Esophagus squamous epithelium (tissue), 5 donors: Measurements from ENCODE around the gene NCOA7. TPM values are rescaled to one million over a fixed set of nuclear protein-coding genes. Genes with fewer than 3 reads are reported as not detected.

Experiments used
- DNase-seq: peaks from one replicate; lab custom pipeline; 2025; lab: John Stamatoyannopoulos, UW
- H3K27ac ChIP-seq, 4 donors: fragments of 200-600 bp; sonication (generic); one replicate each; pipeline ENCODE4 v1.5.1; 2016 to 2019; ENCODE audit warnings: mild to moderate bottlenecking in 1 of 4
- H3K27me3 ChIP-seq, 4 donors: fragments of 200-600 bp; sonication (generic); 1 replicate in 3 of 4; 2 replicates in 1 of 4; pipeline versions ENCODE4 v1.5.1 to v1.6.0; 2017 to 2021; ENCODE audit warnings: antibody characterized with exemption in 1 of 4
- H3K36me3 ChIP-seq, 3 donors: fragments of 200-600 bp; sonication (generic); one replicate each; pipeline ENCODE4 v1.5.1; 2016 to 2019
- H3K4me1 ChIP-seq, 3 donors: fragments of 200-600 bp; sonication (generic); one replicate each; pipeline ENCODE4 v1.5.1; 2017 to 2019
- H3K4me3 ChIP-seq, 4 donors: fragments of 200-600 bp; sonication (generic); 1 replicate in 3 of 4; 2 replicates in 1 of 4; pipeline ENCODE4 v1.5.1; 2016 to 2019; ENCODE audit warnings: mild to moderate bottlenecking in 2 of 4, moderate library complexity in 1 of 4
- H3K9me3 ChIP-seq, 3 donors: fragments of 200-600 bp; sonication (generic); one replicate each; pipeline ENCODE4 v1.5.1; 2016 to 2019
- CTCF ChIP-seq, 6 experiments: fragments of 450-650 bp in 4 of 6; fragments of 200-600 bp in 2 of 6; sonication (generic) in 2 of 6; IDR thresholded peaks; one replicate each; pipeline ENCODE4 v1.5.1; 2016 to 2019; ENCODE audit warnings: antibody characterized with exemption in 6 of 6, mild to moderate bottlenecking in 4 of 6, moderate library complexity in 4 of 6
- POLR2A ChIP-seq, 4 donors: fragments of 450-650 bp; IDR thresholded peaks; one replicate each; pipeline ENCODE4 v1.6.1; 2017; ENCODE audit warnings: antibody characterized with exemption in 4 of 4, mild to moderate bottlenecking in 4 of 4, moderate library complexity in 3 of 4
- WGBS, 2 donors: methylation state at CpG; one replicate each; pipeline ENCODE4 v1.1.5; 2018; 5-methylcytosine and 5-hydroxymethylcytosine counted together
- intact Hi-C: fragments of 100-400 bp; cut with DNase I; formaldehyde crosslinking; loops from one replicate; pipeline ENCODE4 v1.15.0; 2022
- total RNA-seq, 4 donors: library from RNA; depleted of rRNA; stranded (reverse); fragments of >200 nt; gene quantifications; one replicate each; pipeline ENCODE4 v1.1.0, GENCODE V29; 2016
- donor health status: DM: yes; HTN: yes; CAD: no.

The NCOA7 gene
- total RNA-seq, 4 donors from 2014 or later: 30.9 to 85.1 (median 45.8) TPM

DNA sequence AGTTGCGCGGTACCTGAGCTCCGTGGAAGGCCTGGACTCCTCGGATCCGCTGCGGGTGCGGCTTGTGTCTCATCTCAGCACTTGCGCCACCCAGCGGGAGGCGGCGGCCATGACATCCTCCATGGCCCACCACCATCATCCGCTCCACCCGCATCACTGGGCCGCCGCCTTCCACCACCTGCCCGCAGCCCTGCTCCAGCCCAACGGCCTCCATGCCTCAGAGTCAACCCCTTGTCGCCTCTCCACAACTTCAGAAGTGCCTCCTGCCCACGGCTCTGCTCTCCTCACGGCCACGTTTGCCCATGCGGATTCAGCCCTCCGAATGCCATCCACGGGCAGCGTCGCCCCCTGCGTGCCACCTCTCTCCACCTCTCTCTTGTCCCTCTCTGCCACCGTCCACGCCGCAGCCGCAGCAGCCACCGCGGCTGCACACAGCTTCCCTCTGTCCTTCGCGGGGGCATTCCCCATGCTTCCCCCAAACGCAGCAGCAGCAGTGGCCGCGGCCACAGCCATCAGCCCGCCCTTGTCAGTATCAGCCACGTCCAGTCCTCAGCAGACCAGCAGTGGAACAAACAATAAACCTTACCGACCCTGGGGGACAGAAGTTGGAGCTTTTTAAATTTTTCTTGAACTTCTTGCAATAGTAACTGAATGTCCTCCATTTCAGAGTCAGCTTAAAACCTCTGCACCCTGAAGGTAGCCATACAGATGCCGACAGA is 31.4 kb upstream of the NCOA7 start:
- intact Hi-C loops: loop anchor here (5.0 kb wide), 1 partner anchor 447 kb away; no protein-coding TSS in a partner anchor
- no peak overlapping the region for H3K27ac ChIP-seq
- peaks cover 0 to 47% (median 0%) of the 10 kb centered on the region in 4 donors for H3K27me3 ChIP-seq
- H3K9me3 ChIP-seq: no peaks in the 10 kb centered on the region
- H3K4me1 ChIP-seq: no peaks in the 10 kb centered on the region
- H3K4me3 ChIP-seq: no peak overlapping the region
- TF ChIP-seq CTCF (IDR thresholded peaks at IDR 0.05) (peak in 1 of 6 experiments; percentile 6), POLR2A (IDR thresholded peaks at IDR 0.05) (no peak)
- peaks cover 0 to 15% (median 0%) of the 10 kb centered on the region in 3 donors for H3K36me3 ChIP-seq
- no peak for DNase-seq
- 89% methylated on average over 32 to 40 of the region's 42 CpGs for WGBS, 2 donors

- TF ChIP-seq CTCF (IDR thresholded peaks at IDR 0.05) (no peak), POLR2A (IDR thresholded peaks at IDR 0.05) (no peak)
- intact Hi-C loops: loop anchor here (5.0 kb wide), 1 partner anchor 448 kb away; no protein-coding TSS in a partner anchor
- no peak for DNase-seq
- H3K27ac ChIP-seq: no peak overlapping the region
- H3K4me1 ChIP-seq: no peaks in the 10 kb centered on the region
- H3K36me3 ChIP-seq: peaks cover 0 to 15% (median 0%) of the 10 kb centered on the region in 3 donors
- H3K4me3 ChIP-seq: no peak overlapping the region
- peaks cover 0 to 47% (median 0%) of the 10 kb centered on the region in 4 donors for H3K27me3 ChIP-seq
- H3K9me3 ChIP-seq: no peaks in the 10 kb centered on the region
- WGBS, 2 donors: 73 to 78% methylated on average over 5 of the region's 5 CpGs
Measured at GRCh38 chr6:125759959-125760457, 30.8 kb upstream of the NCOA7 start.

- H3K4me3 ChIP-seq: no peak overlapping the region
- no peak for TF ChIP-seq POLR2A (IDR thresholded peaks at IDR 0.05)
- no peak for TF ChIP-seq CTCF (IDR thresholded peaks at IDR 0.05)
- no peaks in the 10 kb centered on the region for H3K9me3 ChIP-seq
- H3K36me3 ChIP-seq: peaks cover 0 to 5% (median 0%) of the 10 kb centered on the region in 3 donors
- H3K27me3 ChIP-seq: peaks cover 0 to 30% (median 0%) of the 10 kb centered on the region in 4 donors
- no peak for DNase-seq
- intact Hi-C loops: no loop called here
- H3K4me1 ChIP-seq: no peaks in the 10 kb centered on the region
- H3K27ac ChIP-seq: no peak overlapping the region
- 88 to 89% methylated on average over 2 of the region's 2 CpGs for WGBS, 2 donors
Measured at GRCh38 chr6:125764121-125764671, 26.6 kb upstream of the NCOA7 start.

DNA sequence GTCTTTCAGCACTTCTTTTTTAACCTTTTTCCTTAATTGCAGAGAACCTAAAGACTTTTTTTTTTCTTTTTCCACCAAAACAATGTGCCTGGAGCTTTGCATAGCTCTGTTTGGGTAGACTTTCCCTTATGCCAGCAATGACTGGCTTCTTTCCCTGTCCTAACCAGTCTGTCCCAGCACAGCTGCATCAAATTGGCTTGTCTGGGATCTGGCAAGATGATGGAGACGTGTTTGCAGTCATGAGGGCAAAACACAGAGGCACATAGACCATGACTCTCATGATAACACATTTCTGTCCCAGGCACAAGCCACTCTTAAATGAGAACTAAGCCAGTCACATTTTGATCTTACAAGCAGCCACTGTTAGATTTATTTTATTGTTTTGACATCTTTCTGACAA is 24.8 kb upstream of the NCOA7 start:
- WGBS, 2 donors: 50 to 57% methylated on average over 1 of the region's 1 CpG
- intact Hi-C loops: no loop called here

More for the DNA sequence above, 24.8 kb upstream of the NCOA7 start:
- Histone ChIP-seq H3K4me1 (no peaks in the 10 kb centered on the region), H3K4me3 (no peak overlapping the region), H3K9me3 (no peaks in the 10 kb centered on the region), H3K27me3 (peaks cover 0 to 15% (median 0%) of the 10 kb centered on the region in 4 donors), H3K36me3 (no peaks in the 10 kb centered on the region), H3K27ac (no peak overlapping the region)
- TF ChIP-seq POLR2A (IDR thresholded peaks at IDR 0.05): no peak
- no peak for TF ChIP-seq CTCF (IDR thresholded peaks at IDR 0.05)
- no peak for DNase-seq
